ENCODE results near the gene PIGP.
"Not testable (repeated sequence)": the region's sequence is repeated elsewhere in the genome, so short reads cannot be mapped to it uniquely, and the experiment has no call there.

Gene PIGP

DNA sequence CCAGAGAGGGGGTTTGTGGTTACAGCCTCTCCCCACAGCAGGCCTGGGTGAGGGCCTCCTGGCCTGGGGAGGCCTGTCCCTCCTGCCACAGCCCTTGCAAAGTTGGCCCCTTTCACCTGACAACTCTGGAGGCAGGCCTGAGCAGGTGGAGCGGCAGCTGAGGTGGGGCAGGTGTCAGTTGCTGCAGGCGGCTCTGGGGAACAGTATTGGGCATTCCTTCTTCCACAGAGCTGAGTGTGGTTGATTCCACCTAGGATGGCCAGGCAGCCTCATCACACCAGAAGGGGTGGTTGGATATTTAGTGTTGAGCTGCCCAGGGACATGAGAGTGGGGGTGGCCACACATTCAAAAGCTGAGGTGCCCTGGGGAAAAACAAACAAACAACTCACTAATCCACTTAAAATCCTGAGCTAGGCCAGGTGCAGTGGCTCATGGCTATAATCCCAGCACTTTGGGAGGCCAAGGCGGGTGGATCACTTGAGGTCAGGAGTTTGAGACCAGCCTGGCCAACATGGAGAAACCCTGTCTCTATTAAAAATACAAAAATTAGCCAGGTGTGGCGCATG, 31.1 kb downstream of the PIGP start:
- DNase-seq: no peak

GRCh38 chr21:37040212-37040611, 32.7 kb downstream of the PIGP start:
- DNase-seq: no peak

GRCh38 chr21:37039411-37040075, 33.3 kb downstream of the PIGP start:
- no peak for DNase-seq

DNA sequence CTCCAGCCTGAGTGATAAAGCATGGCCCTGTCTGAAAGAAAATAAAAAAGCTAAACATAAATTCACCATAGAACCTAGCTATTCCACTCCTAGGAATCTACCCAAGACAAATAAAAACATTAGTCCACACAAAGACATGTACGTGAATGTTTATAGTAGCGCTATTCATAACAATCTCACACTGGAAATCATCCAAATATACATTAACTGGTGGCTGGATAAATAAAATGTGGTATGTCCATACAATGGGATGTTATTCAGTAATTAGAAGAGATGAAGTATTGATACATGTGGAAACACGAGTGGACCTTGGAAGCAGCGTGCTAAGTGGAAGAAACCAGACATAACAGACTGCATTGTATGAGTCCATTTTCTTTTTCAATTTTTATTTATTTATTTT, 36.7 kb downstream of the PIGP start:
- DNase-seq: no peak

GRCh38 chr21:37034394-37034793, 38.5 kb downstream of the PIGP start:
- DNase-seq: not testable (repeated sequence)

GRCh38 chr21:37032877-37033471, 39.9 kb downstream of the PIGP start:
- DNase-seq: no peak

DNA sequence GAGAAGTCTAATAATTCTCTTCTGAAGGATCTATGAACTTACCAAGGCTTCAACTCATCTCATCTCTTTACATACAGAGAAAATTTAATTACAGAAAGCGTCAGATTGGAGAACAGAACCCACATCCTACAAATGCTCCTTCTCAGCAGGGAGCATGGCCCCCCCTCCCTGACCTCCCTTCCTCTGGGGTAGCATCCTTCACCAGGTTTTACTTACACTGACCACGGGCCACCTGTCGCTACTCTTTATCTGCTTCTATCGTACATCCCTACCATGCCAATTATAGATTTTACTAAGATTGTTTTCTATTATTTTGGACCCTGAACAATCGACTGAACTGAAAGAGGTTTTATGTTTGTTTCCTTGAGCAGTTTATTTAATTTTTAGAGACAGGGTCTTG, 40.6 kb downstream of the PIGP start:
- DNase-seq: no peak

- no peak for DNase-seq
Measured at GRCh38 chr21:37030864-37031263, 42.0 kb downstream of the PIGP start.

GRCh38 chr21:37028570-37028969, 44.3 kb downstream of the PIGP start:
- DNase-seq: no peak

DNA sequence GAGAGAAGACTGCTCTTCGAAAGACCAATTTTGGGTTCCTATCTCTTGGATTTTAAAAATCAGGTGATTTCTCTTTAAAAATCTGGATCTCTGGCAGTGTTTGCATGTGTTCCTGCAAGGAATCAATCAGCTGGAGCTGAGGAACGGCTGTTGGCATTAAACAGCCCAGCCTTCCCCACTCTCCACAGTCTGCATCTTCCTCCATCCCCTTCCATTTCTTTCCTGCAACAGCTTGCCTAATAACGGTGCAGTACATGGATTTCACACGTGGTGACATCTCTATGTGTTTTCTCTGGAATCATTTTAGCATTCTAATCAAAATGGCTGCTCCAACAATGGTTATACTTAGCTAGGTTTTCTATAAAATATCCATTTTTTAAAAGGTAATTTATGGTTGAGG, 46.4 kb downstream of the PIGP start:
- no peak for DNase-seq

GRCh38 chr21:37017951-37018679, 54.8 kb downstream of the PIGP start:
- no peak for DNase-seq
